Activated naive CD4-positive, alpha-beta T cell treated with anti-CD3 and anti-CD28 coated beads, Interleukin-2, amount 50 U/mL, for 16 hours (primary cell): ENCODE data around the gene WRAP73.
"Not testable (repeated sequence)": the region's sequence is repeated elsewhere in the genome, so short reads cannot be mapped to it uniquely, and the experiment has no call there.

Experiments
- DNase-seq: peaks from one replicate; pipeline ENCODE4 v3.0.0-alpha.2; 2020

The WRAP73 gene

DNA sequence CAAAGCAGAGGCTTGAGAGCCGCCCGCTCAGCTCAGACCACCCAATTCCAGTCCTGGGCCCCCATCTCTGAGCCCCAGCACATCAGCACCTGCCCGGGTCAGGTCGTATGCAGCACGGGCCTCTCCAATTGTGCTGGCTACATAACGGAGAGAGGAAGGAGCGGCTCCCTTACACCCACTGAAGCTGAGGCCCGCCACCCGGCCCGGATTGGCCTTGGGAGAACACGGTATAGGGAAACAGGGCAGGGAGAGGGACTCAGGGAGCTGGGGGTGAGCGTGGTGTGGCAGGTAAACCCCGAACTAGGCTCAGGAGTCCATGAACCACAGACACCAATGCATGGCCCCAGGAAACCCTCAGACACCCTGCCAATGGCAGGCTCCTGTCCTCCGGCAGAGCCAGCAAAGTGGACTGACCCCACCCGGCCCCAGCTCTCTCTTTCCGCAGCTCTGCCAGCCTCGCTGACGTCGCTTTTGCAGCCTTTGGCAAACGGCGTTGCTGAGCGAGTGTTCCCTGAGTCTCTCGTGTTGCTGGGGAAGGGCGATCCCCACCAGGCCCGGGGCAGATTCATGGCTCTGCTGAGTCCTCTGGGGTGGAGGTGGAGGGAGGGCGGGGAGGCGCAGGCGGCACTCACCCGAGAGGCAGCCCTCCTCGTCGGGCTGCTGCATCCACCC lies 55.1 kb downstream of the WRAP73 start:
- no peak for DNase-seq

DNA sequence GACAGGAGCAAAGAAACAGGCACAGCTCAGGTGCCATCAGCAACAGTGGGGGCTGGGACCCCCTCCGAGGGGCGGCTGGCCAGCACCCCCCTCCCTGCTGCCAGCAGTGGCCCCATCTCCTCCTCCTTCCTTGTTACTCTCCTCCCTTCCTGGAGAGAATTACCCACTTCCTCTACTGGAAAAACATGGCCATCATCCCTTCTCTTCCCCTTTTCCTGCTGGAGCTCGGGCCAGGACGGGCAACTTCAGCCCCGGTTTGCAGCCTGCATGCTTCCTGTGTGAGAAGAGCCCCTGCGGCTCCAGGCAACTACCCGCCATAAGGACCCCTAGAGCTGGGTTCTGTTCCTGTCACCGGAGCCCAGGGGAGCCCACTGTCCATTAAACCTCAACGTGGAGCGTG lies 56.2 kb downstream of the WRAP73 start:
- no peak for DNase-seq

GRCh38 chr1:3593334-3593733 lies 56.6 kb downstream of the WRAP73 start:
- DNase-seq, result no peak

GRCh38 chr1:3590951-3591865 lies 58.7 kb downstream of the WRAP73 start:
- no peak for DNase-seq

- DNase-seq, result no peak
Observed at GRCh38 chr1:3590139-3590763, 59.7 kb downstream of the WRAP73 start.

DNA sequence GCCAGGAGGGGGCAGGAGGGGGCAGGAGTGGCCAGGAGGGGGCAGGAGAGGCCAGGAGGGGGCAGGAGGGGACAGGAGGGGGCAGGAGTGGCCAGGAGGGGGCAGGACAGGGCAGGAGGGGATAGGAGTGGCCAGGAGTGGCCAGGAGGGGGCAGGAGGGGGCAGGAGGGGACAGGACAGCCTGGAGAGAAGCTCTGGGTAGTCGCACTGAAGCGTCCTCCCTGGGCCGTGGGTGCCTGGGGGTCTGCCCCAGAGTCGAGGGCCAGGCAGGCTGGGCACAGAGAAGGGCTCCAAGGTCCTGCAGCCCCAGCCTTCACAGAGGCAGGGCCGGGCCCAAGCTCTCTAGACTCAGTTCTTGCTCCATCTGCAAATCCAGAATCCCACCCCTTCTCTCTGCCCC lies 61.5 kb downstream of the WRAP73 start:
- no peak for DNase-seq

GRCh38 chr1:3586986-3587759 lies 62.7 kb downstream of the WRAP73 start:
- no peak for DNase-seq

DNA sequence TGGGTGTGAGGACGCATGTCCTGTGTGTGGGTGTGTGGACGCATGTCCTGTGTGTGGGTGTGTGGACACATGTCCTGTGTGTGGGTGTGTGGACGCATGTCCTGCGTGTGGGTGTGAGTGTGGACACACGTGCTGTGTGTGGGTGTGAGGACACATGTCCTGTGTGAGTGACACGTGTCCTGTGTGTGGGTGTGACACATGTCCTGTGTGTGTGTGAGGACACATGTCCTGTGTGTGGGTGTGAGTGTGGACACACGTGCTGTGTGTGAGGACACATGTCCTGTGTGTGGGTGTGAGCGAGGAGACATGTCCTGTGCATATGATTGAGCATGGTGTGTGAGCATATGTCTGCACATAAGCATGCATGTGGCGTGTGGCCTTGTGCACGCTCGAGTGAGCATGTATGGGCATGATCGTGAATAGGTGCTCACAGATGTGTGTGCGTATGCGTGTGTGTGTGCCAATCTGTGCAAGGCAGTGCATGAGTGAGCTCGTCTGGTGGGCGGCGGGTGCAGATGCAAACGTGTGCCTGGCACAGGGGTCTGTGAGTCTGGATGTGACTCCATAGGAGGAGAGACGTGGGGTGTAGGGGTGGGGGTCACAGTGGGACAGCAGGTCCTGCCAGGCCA lies 63.8 kb downstream of the WRAP73 start:
- no peak for DNase-seq

DNA sequence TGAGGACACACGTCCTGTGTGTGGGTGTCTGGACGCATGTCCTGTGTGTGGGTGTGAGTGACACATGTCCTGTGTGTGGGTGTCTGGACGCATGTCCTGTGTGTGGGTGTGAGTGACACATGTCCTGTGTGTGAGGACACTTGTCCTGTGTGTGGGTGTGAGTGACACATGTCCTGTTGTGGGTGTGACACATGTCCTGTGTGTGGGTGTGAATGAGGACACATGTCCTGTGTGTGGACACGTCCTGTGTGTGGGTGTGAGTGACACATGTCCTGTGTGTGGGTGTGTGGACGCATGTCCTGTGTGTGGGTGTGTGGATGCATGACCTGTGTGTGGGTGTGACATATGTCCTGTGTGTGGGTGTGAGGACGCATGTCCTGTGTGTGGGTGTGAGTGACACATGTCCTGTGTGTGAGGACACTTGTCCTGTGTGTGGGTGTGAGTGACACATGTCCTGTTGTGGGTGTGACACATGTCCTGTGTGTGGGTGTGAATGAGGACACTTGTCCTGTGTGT lies 64.5 kb downstream of the WRAP73 start:
- DNase-seq, result not testable (repeated sequence)

- DNase-seq, result peak; percentile 36
Observed at GRCh38 chr1:3584915-3585314, 65.0 kb downstream of the WRAP73 start.

- DNase-seq, result not testable (repeated sequence)
Observed at GRCh38 chr1:3583751-3584150, 66.2 kb downstream of the WRAP73 start.

- DNase-seq, result no peak
Observed at GRCh38 chr1:3581296-3582036, 68.4 kb downstream of the WRAP73 start.
